H9 (cell line): ENCODE measurements around the gene MRAP2. TPM values are rescaled to one million over a fixed set of nuclear protein-coding genes. Genes with fewer than 3 reads are reported as not detected.

Experiments used
- DNase-seq: peaks from one replicate; pipeline ENCODE4 v3.0.0-alpha.2; 2017
- H2AFZ ChIP-seq: one replicate; pipeline ENCODE4 v1.6.1; 2013; ENCODE audit warnings: mild to moderate bottlenecking, low read length, control low read depth, moderate library complexity
- H2AK5ac ChIP-seq: 2 replicates; pipeline ENCODE4 v1.6.1; 2013; ENCODE audit warnings: low read length, control low read depth, mixed read lengths; ENCODE audit not compliant: insufficient read length
- H2BK120ac ChIP-seq: one replicate; pipeline ENCODE4 v1.6.1; 2013; ENCODE audit warnings: low read depth, mild to moderate bottlenecking, low read length, control low read depth, inconsistent platforms; ENCODE audit not compliant: poor library complexity, severe bottlenecking
- H2BK12ac ChIP-seq: 2 replicates; pipeline ENCODE4 v1.6.1; 2013; ENCODE audit warnings: low read length, control low read depth, mixed read lengths, low read depth; ENCODE audit not compliant: insufficient read length
- H2BK15ac ChIP-seq: 2 replicates; pipeline ENCODE4 v1.6.1; 2013; ENCODE audit warnings: low read depth, low read length, control low read depth
- H2BK20ac ChIP-seq: one replicate; pipeline ENCODE4 v1.6.1; 2013; ENCODE audit warnings: low read depth, mild to moderate bottlenecking, low read length, control low read depth, inconsistent platforms; ENCODE audit not compliant: poor library complexity, severe bottlenecking
- H2BK5ac ChIP-seq: 2 replicates; pipeline ENCODE4 v1.6.1; 2013; ENCODE audit warnings: low read length, control low read depth, mixed read lengths; ENCODE audit not compliant: insufficient read length
- H3K14ac ChIP-seq: 2 replicates; pipeline ENCODE4 v1.6.1; 2013; ENCODE audit warnings: low read length, control low read depth; ENCODE audit not compliant: insufficient read depth
- H3K18ac ChIP-seq: 2 replicates; pipeline ENCODE4 v1.6.1; 2013; ENCODE audit warnings: low read depth, mild to moderate bottlenecking, mixed read lengths, low read length, control low read depth; ENCODE audit not compliant: insufficient read length
- H3K23ac ChIP-seq: 2 replicates; pipeline ENCODE4 v1.6.1; 2013; ENCODE audit warnings: low read length, control low read depth, mixed read lengths, low read depth; ENCODE audit not compliant: insufficient read length
- H3K23me2 ChIP-seq: 2 replicates; pipeline ENCODE4 v1.6.1; 2013; ENCODE audit warnings: low read depth, mild to moderate bottlenecking, mixed read lengths, low read length, control low read depth; ENCODE audit not compliant: insufficient read length, poor library complexity, severe bottlenecking
- H3K27ac ChIP-seq: 2 replicates; pipeline ENCODE4 v1.5.1; 2013; ENCODE audit warnings: low read length, control low read depth, mixed read lengths, low read depth; ENCODE audit not compliant: insufficient read length
- H3K27me3 ChIP-seq: 2 replicates; pipeline ENCODE4 v1.6.1; 2013; ENCODE audit warnings: low read length, control low read depth, inconsistent platforms; ENCODE audit not compliant: insufficient read depth
- H3K4ac ChIP-seq: 2 replicates; pipeline ENCODE4 v1.6.1; 2013; ENCODE audit warnings: low read depth, mild to moderate bottlenecking, control low read depth, inconsistent platforms, low read length, moderate library complexity
- H3K4me1 ChIP-seq: 2 replicates; pipeline ENCODE4 v1.6.1; 2013; ENCODE audit warnings: low read length, control low read depth, inconsistent platforms; ENCODE audit not compliant: insufficient read depth
- H3K4me2 ChIP-seq: 2 replicates; pipeline ENCODE4 v1.6.1; 2013; ENCODE audit warnings: low read length, control low read depth, mixed read lengths; ENCODE audit not compliant: insufficient read length, insufficient read depth
- H3K56ac ChIP-seq: 2 replicates; pipeline ENCODE4 v1.6.1; 2013; ENCODE audit warnings: low read depth, mild to moderate bottlenecking, mixed read lengths, low read length, control low read depth; ENCODE audit not compliant: insufficient read length
- H3K79me1 ChIP-seq: 2 replicates; pipeline ENCODE4 v1.6.1; 2013; ENCODE audit warnings: low read depth, mild to moderate bottlenecking, moderate library complexity, low read length, control low read depth, inconsistent platforms; ENCODE audit not compliant: insufficient read depth, poor library complexity, severe bottlenecking
- H3K79me2 ChIP-seq: 2 replicates; pipeline ENCODE4 v1.6.1; 2013; ENCODE audit warnings: low read length, control low read depth, inconsistent platforms; ENCODE audit not compliant: insufficient read depth
- H3K9ac ChIP-seq: 2 replicates; pipeline ENCODE4 v1.6.1; 2013; ENCODE audit warnings: low read length, control low read depth, mixed read lengths; ENCODE audit not compliant: insufficient read length; ENCODE audit errors: extremely low read depth
- H3K9me3 ChIP-seq: one replicate; pipeline ENCODE4 v1.6.1; 2013; ENCODE audit warnings: low read depth, low read length, inconsistent platforms; ENCODE audit not compliant: control insufficient read depth
- H3T11ph ChIP-seq: one replicate; pipeline ENCODE4 v1.6.1; 2013; ENCODE audit warnings: mild to moderate bottlenecking, low read length, control low read depth, inconsistent platforms
- H4K20me1 ChIP-seq: one replicate; pipeline ENCODE4 v1.6.1; 2013; ENCODE audit not compliant: control insufficient read depth, insufficient read length, insufficient read depth
- H4K5ac ChIP-seq: 2 replicates; pipeline ENCODE4 v1.6.1; 2013; ENCODE audit warnings: low read depth, mild to moderate bottlenecking, mixed read lengths, low read length, control low read depth; ENCODE audit not compliant: insufficient read length
- H4K8ac ChIP-seq: replicated peaks from 2 replicates; pipeline ENCODE4 v1.6.1; 2013; ENCODE audit warnings: low read length, control low read depth, mixed read lengths, low read depth; ENCODE audit not compliant: insufficient read length
- H4K91ac ChIP-seq: 2 replicates; pipeline ENCODE4 v1.6.1; 2013; ENCODE audit warnings: low read depth, mild to moderate bottlenecking, moderate library complexity, mixed read lengths, low read length, control low read depth; ENCODE audit not compliant: insufficient read length
- H3K27ac Mint-ChIP-seq, 3 experiments: 2 replicates in 2 of 3; 3 replicates in 1 of 3; pipeline ENCODE4 v1.8.0; 2020 to 2021; ENCODE audit warnings: mixed read lengths in 3 of 3, mild to moderate bottlenecking in 1 of 3, moderate library complexity in 1 of 3
- H3K27me3 Mint-ChIP-seq: 2 replicates; pipeline ENCODE4 v1.8.0; 2021; ENCODE audit warnings: low read depth, mild to moderate bottlenecking, moderate library complexity, mixed read lengths
- H3K36me3 Mint-ChIP-seq, 3 experiments: 2 replicates in 2 of 3; 3 replicates in 1 of 3; pipeline ENCODE4 v1.8.0; 2020 to 2021; ENCODE audit warnings: low read depth in 3 of 3, mixed read lengths in 3 of 3; ENCODE audit not compliant: insufficient read depth in 1 of 3
- H3K4me1 Mint-ChIP-seq, 2 experiments: 2 replicates each; pipeline ENCODE4 v1.8.0; 2020; ENCODE audit warnings: mixed read lengths in 2 of 2
- H3K4me3 Mint-ChIP-seq, 2 experiments: 2 replicates in 1 of 2; 3 replicates in 1 of 2; pipeline ENCODE4 v1.8.0; 2020 to 2021; ENCODE audit warnings: mild to moderate bottlenecking in 2 of 2, mixed read lengths in 2 of 2, moderate library complexity in 1 of 2
- H3K9me3 Mint-ChIP-seq, 2 experiments: 2 replicates in 1 of 2; 3 replicates in 1 of 2; pipeline ENCODE4 v1.8.0; 2020; ENCODE audit warnings: mild to moderate bottlenecking in 2 of 2, mixed read lengths in 2 of 2, moderate library complexity in 1 of 2
- CTCF ChIP-seq: fragments of 200-600 bp; sonication (generic); conservative IDR thresholded peaks from 3 replicates; pipeline ENCODE4 v1.8.0; 2021; ENCODE audit warnings: antibody characterized with exemption, mild to moderate bottlenecking
- WGBS: extraction: QIAGEN DNeasy Blood & Tissue Kit; methylation state at CpG from one replicate; pipeline ENCODE4 v1.1.7; 2013; ENCODE audit warnings: missing lambda C conversion rate, low lambda C conversion rate, mixed read lengths; ENCODE audit not compliant: insufficient read length; ENCODE audit errors: extremely low coverage; 5-methylcytosine and 5-hydroxymethylcytosine counted together
- total RNA-seq: library from RNA; stranded (reverse); gene quantifications from 2 replicates; pipeline ENCODE4 v1.2.1, GENCODE V29; 2021

Gene MRAP2
- total RNA-seq, 1 experiment from 2014 or later, result 8.0 TPM

- Histone ChIP-seq H3K27me3 (no peaks in the 10 kb centered on the region), H3K9ac (no peak overlapping the region), H3K9me3 (no peaks in the 10 kb centered on the region), H2BK12ac (no peak overlapping the region), H2AK5ac (no peak overlapping the region), H3K79me1 (no peaks in the 10 kb centered on the region), H2BK5ac (no peak overlapping the region), H3K4ac (no peak overlapping the region), H3K56ac (no peak overlapping the region), H3K4me2 (no peak overlapping the region), H3K23ac (no peak overlapping the region), H2AFZ (no peak overlapping the region), H2BK120ac (no peak overlapping the region), H3K27ac (peak overlapping the region; percentile 8), H4K91ac (no peak overlapping the region), H3K18ac (no peak overlapping the region), H3K14ac (no peak overlapping the region), H3K79me2 (no peaks in the 10 kb centered on the region), H4K8ac (no peak overlapping the region), H2BK20ac (no peak overlapping the region), H4K20me1 (no peaks in the 10 kb centered on the region), H2BK15ac (no peak overlapping the region), H3K4me1 (peaks cover 11% of the 10 kb centered on the region), H3T11ph (no peak overlapping the region), H3K23me2 (no peaks in the 10 kb centered on the region), H4K5ac (no peak overlapping the region)
- H3K36me3 Mint-ChIP-seq, result peaks cover 0 to 5% (median 4%) of the 10 kb centered on the region in 3 experiments; a peak in 3 of 7 replicates
- WGBS, result no CpG with 5 or more reads among the region's 3 CpGs
- no peak for DNase-seq
- H3K27me3 Mint-ChIP-seq, result no peaks in the 10 kb centered on the region
- H3K4me1 Mint-ChIP-seq, result peaks cover 19 to 30% of the 10 kb centered on the region in 2 experiments
- H3K9me3 Mint-ChIP-seq, result no peaks in the 10 kb centered on the region; a peak in 1 of 5 replicates
- H3K27ac Mint-ChIP-seq, result peak overlapping the region; percentile 15 to 67 (median 62); a peak in 4 of 7 replicates
- H3K4me3 Mint-ChIP-seq, result no peak overlapping the region
- TF ChIP-seq CTCF, result no peak
These were observed 28.2 kb downstream of the MRAP2 start for GRCh38 chr6:84061613-84062398.
